Measurements from ENCODE around the gene ADNP. TPM values are rescaled to one million over a fixed set of nuclear protein-coding genes. Genes with fewer than 3 reads are reported as not detected.

The ADNP gene
- total and polyA plus RNA-seq, 10 of the 15 experiments (the other 5 are each of a cell fraction or from before 2014, with no cell fraction given): 23.0 to 74.4 (median 34.9) TPM

DNA sequence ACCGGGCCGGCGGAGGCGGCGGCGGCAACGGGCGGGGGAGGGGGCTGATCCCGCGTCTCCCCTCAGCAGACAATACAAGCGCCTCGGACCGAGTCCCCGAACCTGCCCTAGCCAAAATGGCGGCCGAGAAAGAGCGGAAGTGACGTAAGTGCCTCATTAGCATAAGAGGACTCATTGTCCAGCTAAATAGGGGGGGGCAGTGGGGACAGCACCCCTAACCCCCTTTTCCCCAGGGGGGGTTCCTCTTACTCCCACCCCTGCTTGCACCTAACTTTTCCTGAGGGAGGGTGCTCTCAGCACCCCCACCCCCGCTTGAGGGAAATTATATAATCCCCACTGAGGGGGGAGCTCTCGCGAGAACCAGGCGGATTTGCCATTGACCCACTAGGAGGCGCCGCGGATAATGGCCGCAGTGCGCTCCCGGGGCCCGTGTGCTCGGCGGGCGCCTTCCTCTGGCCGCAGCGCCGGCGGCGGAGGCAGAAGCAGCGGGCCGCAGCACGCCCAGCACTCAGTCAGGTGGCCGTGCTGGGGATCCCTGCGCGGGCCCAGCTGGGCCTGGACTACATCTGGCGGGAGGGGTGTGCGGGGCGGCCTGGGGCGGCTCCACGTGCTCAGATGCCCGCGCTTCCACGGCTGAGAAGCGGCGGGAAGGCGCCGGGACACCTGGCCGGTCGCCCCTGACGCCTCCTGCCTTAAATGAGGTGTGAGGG lies at the start of gene ADNP (continued):
- TF ChIP-seq ZNF687 (IDR thresholded peaks at IDR 0.05) (peak; percentile 92), WRNIP1 (IDR thresholded peaks at IDR 0.05; ENCODE audit: borderline replicate concordance, low read depth, low read length) (0 out of 2 replicates have a peak, but pooled peaks have one; percentile 69), KLF5 (IDR thresholded peaks at IDR 0.05; ENCODE audit: partially characterized antibody) (peak; percentile 85), MXI1 (IDR thresholded peaks at IDR 0.05; ENCODE audit: low read depth, low read length) (peak; percentile 73; the same call in 1 of the 2 replicates), JUNB (IDR thresholded peaks at IDR 0.05) (no peak), ATF3 (IDR thresholded peaks at IDR 0.05; ENCODE audit: borderline replicate concordance, extremely low read depth, low read depth, low read length) (peak; percentile 36; the same call in 1 of the 2 replicates), ATF7 (IDR thresholded peaks at IDR 0.05; ENCODE audit: low read depth) (peak; percentile 92), ZNF384 (IDR thresholded peaks at IDR 0.05; ENCODE audit: borderline replicate concordance, low read depth, low read length) (no peak), RCOR1 (conservative IDR thresholded peaks at IDR 0.05; ENCODE audit: low read depth, low read length) (peak; percentile 95), GABPA (IDR thresholded peaks at IDR 0.05; ENCODE audit: low read depth) (peak; percentile 65), NKRF (conservative IDR thresholded peaks at IDR 0.05) (peak; percentile 76), IKZF2 (IDR thresholded peaks at IDR 0.05) (peak in 1 of 2 experiments; percentile 53; a peak in 2 of 4 replicates), ZNF24 (IDR thresholded peaks at IDR 0.05) (no peak), RELB (IDR thresholded peaks at IDR 0.05; ENCODE audit: low read depth) (peak; percentile 54; the same call in 1 of the 2 replicates), FOXM1 (IDR thresholded peaks at IDR 0.05; ENCODE audit: low read depth, low read length) (peak; percentile 71)
- TF ChIP-seq, protein P1, sequence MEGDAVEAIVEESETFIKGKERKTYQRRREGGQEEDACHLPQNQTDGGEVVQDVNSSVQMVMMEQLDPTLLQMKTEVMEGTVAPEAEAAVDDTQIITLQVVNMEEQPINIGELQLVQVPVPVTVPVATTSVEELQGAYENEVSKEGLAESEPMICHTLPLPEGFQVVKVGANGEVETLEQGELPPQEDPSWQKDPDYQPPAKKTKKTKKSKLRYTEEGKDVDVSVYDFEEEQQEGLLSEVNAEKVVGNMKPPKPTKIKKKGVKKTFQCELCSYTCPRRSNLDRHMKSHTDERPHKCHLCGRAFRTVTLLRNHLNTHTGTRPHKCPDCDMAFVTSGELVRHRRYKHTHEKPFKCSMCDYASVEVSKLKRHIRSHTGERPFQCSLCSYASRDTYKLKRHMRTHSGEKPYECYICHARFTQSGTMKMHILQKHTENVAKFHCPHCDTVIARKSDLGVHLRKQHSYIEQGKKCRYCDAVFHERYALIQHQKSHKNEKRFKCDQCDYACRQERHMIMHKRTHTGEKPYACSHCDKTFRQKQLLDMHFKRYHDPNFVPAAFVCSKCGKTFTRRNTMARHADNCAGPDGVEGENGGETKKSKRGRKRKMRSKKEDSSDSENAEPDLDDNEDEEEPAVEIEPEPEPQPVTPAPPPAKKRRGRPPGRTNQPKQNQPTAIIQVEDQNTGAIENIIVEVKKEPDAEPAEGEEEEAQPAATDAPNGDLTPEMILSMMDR (IDR thresholded peaks at IDR 0.05 in 2 of 3, conservative IDR thresholded peaks at IDR 0.05 in 1 of 3; ENCODE audit: control insufficient read depth in 2 of 3, extremely low read depth in 1 of 3, insufficient read depth in 1 of 3, low read depth in 3 of 3, low read length in 3 of 3): peak; percentile 58 to 71 (median 62)
- TF ChIP-seq, protein P2, sequence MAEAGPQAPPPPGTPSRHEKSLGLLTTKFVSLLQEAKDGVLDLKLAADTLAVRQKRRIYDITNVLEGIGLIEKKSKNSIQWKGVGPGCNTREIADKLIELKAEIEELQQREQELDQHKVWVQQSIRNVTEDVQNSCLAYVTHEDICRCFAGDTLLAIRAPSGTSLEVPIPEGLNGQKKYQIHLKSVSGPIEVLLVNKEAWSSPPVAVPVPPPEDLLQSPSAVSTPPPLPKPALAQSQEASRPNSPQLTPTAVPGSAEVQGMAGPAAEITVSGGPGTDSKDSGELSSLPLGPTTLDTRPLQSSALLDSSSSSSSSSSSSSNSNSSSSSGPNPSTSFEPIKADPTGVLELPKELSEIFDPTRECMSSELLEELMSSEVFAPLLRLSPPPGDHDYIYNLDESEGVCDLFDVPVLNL (IDR thresholded peaks at IDR 0.05; ENCODE audit: low read depth, low read length): peak; percentile 61; the same call in 1 of the 2 replicates

All from GM12878 (cell line).